ENCODE measurements around the gene VPS45.
"Not testable (repeated sequence)": the region's sequence is repeated elsewhere in the genome, so short reads cannot be mapped to it uniquely, and the experiment has no call there.

The VPS45 gene

DNA sequence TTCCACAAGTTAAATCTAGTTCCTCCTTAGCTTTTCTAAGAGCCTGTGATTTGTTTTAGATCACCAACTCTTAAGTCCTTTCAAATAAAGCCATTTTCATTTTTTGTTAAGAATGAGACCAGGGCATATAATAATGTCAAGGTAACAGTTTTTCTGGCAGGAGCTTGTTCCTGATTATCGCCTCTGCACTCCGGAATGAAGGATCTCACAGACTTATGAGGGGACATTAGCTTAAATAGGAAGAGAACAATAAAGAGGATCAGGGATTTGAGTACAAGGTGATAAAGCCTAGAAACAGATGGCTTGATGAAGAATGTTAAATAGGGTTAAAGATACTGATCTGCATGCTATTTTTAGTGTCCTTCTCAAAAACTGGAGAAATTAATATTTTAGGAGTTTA lies 43.4 kb upstream of the VPS45 start:
- Histone ChIP-seq H3K27ac (no peak overlapping the region), H3K27me3 (replicated peaks) (no peaks in the 10 kb centered on the region), H3K36me3 (replicated peaks) (no peaks in the 10 kb centered on the region), H3K4me3 (ENCODE audit: low read depth, low read length) (no peak overlapping the region)
- DNase-seq: no peak
- TF ChIP-seq, protein P1, sequence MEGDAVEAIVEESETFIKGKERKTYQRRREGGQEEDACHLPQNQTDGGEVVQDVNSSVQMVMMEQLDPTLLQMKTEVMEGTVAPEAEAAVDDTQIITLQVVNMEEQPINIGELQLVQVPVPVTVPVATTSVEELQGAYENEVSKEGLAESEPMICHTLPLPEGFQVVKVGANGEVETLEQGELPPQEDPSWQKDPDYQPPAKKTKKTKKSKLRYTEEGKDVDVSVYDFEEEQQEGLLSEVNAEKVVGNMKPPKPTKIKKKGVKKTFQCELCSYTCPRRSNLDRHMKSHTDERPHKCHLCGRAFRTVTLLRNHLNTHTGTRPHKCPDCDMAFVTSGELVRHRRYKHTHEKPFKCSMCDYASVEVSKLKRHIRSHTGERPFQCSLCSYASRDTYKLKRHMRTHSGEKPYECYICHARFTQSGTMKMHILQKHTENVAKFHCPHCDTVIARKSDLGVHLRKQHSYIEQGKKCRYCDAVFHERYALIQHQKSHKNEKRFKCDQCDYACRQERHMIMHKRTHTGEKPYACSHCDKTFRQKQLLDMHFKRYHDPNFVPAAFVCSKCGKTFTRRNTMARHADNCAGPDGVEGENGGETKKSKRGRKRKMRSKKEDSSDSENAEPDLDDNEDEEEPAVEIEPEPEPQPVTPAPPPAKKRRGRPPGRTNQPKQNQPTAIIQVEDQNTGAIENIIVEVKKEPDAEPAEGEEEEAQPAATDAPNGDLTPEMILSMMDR (IDR thresholded peaks at IDR 0.05; ENCODE audit: low read depth, low read length, missing control alignments): no peak
- in situ Hi-C loops (cut with HindIII; ENCODE audit: low pct_ligation_motif_present, low sequenced_read_pairs): no loop called here

DNA sequence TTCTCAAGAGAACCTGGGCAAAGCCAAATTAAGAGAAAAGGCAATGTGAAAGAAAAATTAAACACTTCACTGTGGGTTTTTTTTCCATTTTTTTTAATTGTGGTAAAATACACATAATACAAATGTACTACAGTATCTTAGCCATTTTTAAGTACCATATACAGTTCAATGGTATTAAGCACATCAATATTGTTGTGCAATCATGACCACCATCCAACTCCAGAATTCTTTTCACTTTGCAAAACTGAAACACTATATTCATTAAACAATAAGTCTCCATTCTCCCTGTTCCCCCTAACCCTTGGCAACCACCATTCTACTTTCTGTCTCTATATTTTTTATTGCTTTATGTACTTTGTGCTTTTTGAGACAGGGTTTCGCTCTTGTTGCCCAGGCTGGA lies 39.3 kb upstream of the VPS45 start:
- DNase-seq: no peak
- H3K27me3 ChIP-seq (replicated peaks): no peaks in the 10 kb centered on the region
- no peaks in the 10 kb centered on the region for H3K36me3 ChIP-seq (replicated peaks)
- TF ChIP-seq, protein P1 (IDR thresholded peaks at IDR 0.05; ENCODE audit: low read depth, low read length, missing control alignments): no peak
- no peak overlapping the region for H3K4me3 ChIP-seq (ENCODE audit: low read depth, low read length)
- H3K27ac ChIP-seq: no peak overlapping the region
- in situ Hi-C loops (cut with HindIII; ENCODE audit: low pct_ligation_motif_present, low sequenced_read_pairs): no loop called here

DNA sequence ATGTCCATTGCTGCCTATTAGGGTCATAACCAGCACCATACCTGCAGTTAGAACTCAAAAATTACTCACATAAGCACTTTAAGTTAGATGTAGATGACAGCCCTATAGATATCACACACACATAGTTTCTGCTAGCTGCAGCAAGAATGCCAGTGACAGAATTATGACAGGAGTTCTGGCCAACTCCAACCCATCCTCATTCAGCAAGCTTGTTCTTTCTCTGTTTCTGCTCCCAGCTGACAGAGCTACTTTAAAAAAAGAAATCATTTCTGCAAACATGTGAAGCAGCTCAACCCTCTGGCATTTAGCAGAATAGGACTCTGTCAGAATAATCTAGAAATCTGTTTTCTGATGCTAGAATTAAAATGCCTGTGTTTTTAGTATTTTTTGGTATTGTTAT lies 33.2 kb upstream of the VPS45 start:
- TF ChIP-seq, protein P1 (IDR thresholded peaks at IDR 0.05; ENCODE audit: low read depth, low read length, missing control alignments): no peak
- no peak for DNase-seq
- in situ Hi-C loops (cut with HindIII; ENCODE audit: low pct_ligation_motif_present, low sequenced_read_pairs): no loop called here

DNA sequence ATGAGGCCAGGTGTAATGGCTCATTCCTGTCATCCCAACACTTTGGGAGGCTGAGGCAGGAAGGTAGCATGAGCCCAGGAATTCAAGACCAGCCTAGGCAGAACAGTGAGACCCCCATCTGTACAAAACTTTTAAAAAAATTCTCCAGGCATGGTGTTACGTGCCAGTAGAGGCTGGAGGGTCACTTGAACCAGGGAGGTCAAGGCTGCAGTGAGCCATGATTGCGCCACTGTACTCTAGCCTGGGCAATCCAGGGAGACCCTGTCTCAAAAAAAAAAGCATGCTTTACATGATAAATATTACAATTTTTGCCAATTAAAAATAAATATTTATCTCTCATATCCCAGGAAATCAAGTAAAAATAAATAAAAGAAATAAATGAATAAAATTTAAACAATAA lies 17.6 kb upstream of the VPS45 start:
- in situ Hi-C loops (cut with HindIII; ENCODE audit: low pct_ligation_motif_present, low sequenced_read_pairs): no loop called here
- H3K36me3 ChIP-seq (replicated peaks): no peaks in the 10 kb centered on the region

More for the DNA sequence above, 33.2 kb upstream of the VPS45 start:
- no peaks in the 10 kb centered on the region for H3K36me3 ChIP-seq (replicated peaks)
- no peak overlapping the region for H3K27ac ChIP-seq
- no peaks in the 10 kb centered on the region for H3K27me3 ChIP-seq (replicated peaks)
- H3K4me3 ChIP-seq (ENCODE audit: low read depth, low read length): no peak overlapping the region

DNA sequence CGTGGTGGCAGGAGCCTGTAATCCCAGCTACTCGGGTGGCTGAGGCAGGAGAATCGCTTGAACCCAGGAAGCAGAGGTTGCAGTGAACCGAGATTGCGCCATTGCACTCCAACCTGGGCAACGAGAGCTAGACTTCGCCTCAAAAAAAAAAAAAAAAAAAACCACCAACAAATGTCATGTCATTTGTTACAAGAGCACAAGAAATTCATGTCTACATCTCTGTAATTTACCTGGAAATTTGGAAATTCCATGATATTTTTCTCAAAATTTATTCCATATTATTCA lies 16.5 kb upstream of the VPS45 start:
- DNase-seq: no peak
- Histone ChIP-seq H3K27ac (no peak overlapping the region), H3K27me3 (replicated peaks) (no peaks in the 10 kb centered on the region), H3K4me3 (ENCODE audit: low read depth, low read length) (no peak overlapping the region), H3K36me3 (replicated peaks) (no peaks in the 10 kb centered on the region)
- in situ Hi-C loops (cut with HindIII; ENCODE audit: low pct_ligation_motif_present, low sequenced_read_pairs): no loop called here
- TF ChIP-seq, protein P1 (IDR thresholded peaks at IDR 0.05; ENCODE audit: low read depth, low read length, missing control alignments): no peak

More for the DNA sequence above, 17.6 kb upstream of the VPS45 start:
- no peak overlapping the region for H3K27ac ChIP-seq
- TF ChIP-seq, protein P1 (IDR thresholded peaks at IDR 0.05; ENCODE audit: low read depth, low read length, missing control alignments): no peak
- DNase-seq: no peak
- no peaks in the 10 kb centered on the region for H3K27me3 ChIP-seq (replicated peaks)
- H3K4me3 ChIP-seq (ENCODE audit: low read depth, low read length): no peak overlapping the region

DNA sequence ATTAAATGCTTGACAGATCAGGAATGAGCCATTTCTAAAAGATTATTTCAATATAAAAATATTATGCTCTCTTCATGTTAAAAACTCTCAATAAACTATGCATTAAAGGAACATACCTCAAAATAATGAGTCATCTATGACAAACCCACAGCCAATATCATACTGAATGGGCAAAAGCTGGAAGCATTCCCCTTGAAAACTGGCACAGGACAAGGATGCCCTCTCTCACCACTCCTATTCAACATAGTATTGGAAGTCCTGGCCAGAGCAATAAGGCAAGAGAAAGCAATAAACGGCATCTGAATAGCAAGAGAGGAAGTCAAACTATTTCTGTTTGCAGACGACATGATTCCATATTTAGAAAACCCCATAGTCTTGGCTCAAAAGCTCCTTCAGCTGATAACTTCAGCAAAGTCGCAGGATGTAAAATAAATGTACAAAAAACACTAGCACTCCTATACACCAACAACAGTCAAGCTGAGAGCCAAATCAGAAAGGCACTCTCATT lies 15.6 kb upstream of the VPS45 start:
- DNase-seq; in situ Hi-C loops (cut with HindIII; ENCODE audit: low pct_ligation_motif_present, low sequenced_read_pairs); H3K27me3 ChIP-seq (replicated peaks); H3K4me3 ChIP-seq (ENCODE audit: low read depth, low read length); H3K27ac ChIP-seq; H3K36me3 ChIP-seq (replicated peaks): not testable (repeated sequence)

Measured in brain microvascular endothelial cell (primary cell).